K562 (cell line): ENCODE results near the gene ADGRD1. TPM values are rescaled to one million over a fixed set of nuclear protein-coding genes. Genes with fewer than 3 reads are reported as not detected.

Experiments
- BRD9 ChIP-seq: fragments of 450-650 bp; IDR thresholded peaks from 2 replicates; pipeline ENCODE4 v1.6.1; 2018; ENCODE audit warnings: low read depth; ENCODE audit not compliant: partially characterized antibody
- CHD4 ChIP-seq: fragments of 200-600 bp; sonication (generic); IDR thresholded peaks from 3 replicates; pipeline ENCODE4 v1.6.1; 2012; ENCODE audit warnings: low read depth, mild to moderate bottlenecking, mixed read lengths, low read length, inconsistent platforms; ENCODE audit not compliant: insufficient read depth, insufficient replicate concordance, poor library complexity, severe bottlenecking
- CREM ChIP-seq: IDR thresholded peaks from 2 replicates; pipeline ENCODE4 v1.6.1; 2014; ENCODE audit warnings: antibody characterized with exemption, low read depth
- POLR3A ChIP-seq: IDR thresholded peaks from 2 replicates; pipeline ENCODE4 v1.6.1; 2011; ENCODE audit warnings: borderline replicate concordance, mild to moderate bottlenecking, moderate library complexity; ENCODE audit not compliant: insufficient read length, insufficient read depth; ENCODE audit errors: extremely low read depth
- RBM39 ChIP-seq: fragments of 200-400 bp; formaldehyde crosslinking; optimal IDR thresholded peaks from 2 replicates; pipeline ENCODE3; 2018; ENCODE audit warnings: low read depth, low read length
- SLC30A9 ChIP-seq: fragments of 250-450 bp; sonication (Bioruptor Pico); IDR thresholded peaks from 2 replicates; pipeline ENCODE4 v1.8.0; 2022; ENCODE audit warnings: mild to moderate bottlenecking, moderate library complexity
- SP2 ChIP-seq: IDR thresholded peaks from 2 replicates; pipeline ENCODE4 v1.6.1; 2011; ENCODE audit warnings: mild to moderate bottlenecking, low read depth, low read length, moderate library complexity; ENCODE audit not compliant: poor library complexity, severe bottlenecking; ENCODE audit errors: extremely low read depth
- SRF ChIP-seq, 2 experiments: fragments of 250-450, 450-650 bp in 1 of 2; sonication (Bioruptor Pico) in 1 of 2; sonication (generic) in 1 of 2; formaldehyde crosslinking; IDR thresholded peaks; 2 replicates each; pipeline versions ENCODE4 v1.5.0 to v1.5.1; 2020 to 2022; ENCODE audit warnings: mild to moderate bottlenecking in 1 of 2, missing genetic modification reagents in 1 of 2
- TAL1 ChIP-seq: fragments of 450-650 bp; IDR thresholded peaks from 2 replicates; pipeline ENCODE4 v1.6.1; 2016; ENCODE audit warnings: mild to moderate bottlenecking
- ZBTB40 ChIP-seq, 2 experiments: fragments of 450-650 bp in 1 of 2; sonication (generic) in 1 of 2; formaldehyde crosslinking in 1 of 2; IDR thresholded peaks; 2 replicates each; pipeline versions ENCODE4 v1.7.1 to v1.9.0; 2016 to 2022; ENCODE audit warnings: inconsistent platforms in 1 of 2, mild to moderate bottlenecking in 1 of 2, missing genetic modification reagents in 1 of 2
- ZC3H8 ChIP-seq: fragments of 450-650 bp; IDR thresholded peaks from 2 replicates; pipeline ENCODE4 v1.6.1; 2017
- ZNF165 ChIP-seq: fragments of 250-450 bp; sonication (Bioruptor Pico); IDR thresholded peaks from 2 replicates; pipeline ENCODE4 v1.4.0; 2020; ENCODE audit warnings: borderline replicate concordance
- ZNF445 ChIP-seq: fragments of 250-450 bp; sonication (Bioruptor Pico); IDR thresholded peaks from 2 replicates; pipeline ENCODE4 v1.4.0; 2020; ENCODE audit warnings: low read depth, mild to moderate bottlenecking, moderate library complexity
- polyA plus RNA-seq, 8 experiments: library from polyadenylated mRNA; depleted of rRNA in 4 of 8; stranded (reverse) in 5 of 8; unstranded in 3 of 8; fragments of >200 nt; fragmentation: Nextera tagmentation in 2 of 8; fragmentation: Illumina TruSeq in 1 of 8; extraction: Ambion mirVana in 2 of 8; extraction: Trizol in 1 of 8; gene quantifications; 2 replicates each; pipeline versions ENCODE4 v1.2.1 to v1.2.3, GENCODE V29; 2011 to 2014; ENCODE audit warnings: inconsistent platforms in 1 of 8, missing spikeins in 1 of 8
- total RNA-seq, 7 experiments: library from RNA; depleted of rRNA in 6 of 7; stranded (reverse); fragments of >200 nt in 6 of 7; fragmentation: Illumina TruSeq in 2 of 7; extraction: Trizol in 2 of 7; gene quantifications; 2 replicates each; pipeline versions ENCODE4 v1.2.1 to v1.2.3, GENCODE V29; 2011 to 2021; ENCODE audit warnings: low replicate concordance in 1 of 7
- TF ChIP-seq, protein P1 (sequence below), 2 experiments: IDR thresholded peaks; 2 replicates each; pipeline ENCODE4 v1.6.1; 2012; ENCODE audit warnings: improper control_type of control experiment in 2 of 2, low read depth in 2 of 2, low read length in 2 of 2, borderline replicate concordance in 1 of 2
- TF ChIP-seq, protein P2 (sequence below): fragments of 250-450 bp; sonication (Bioruptor Pico); IDR thresholded peaks from 2 replicates; pipeline ENCODE4 v1.8.0; 2021; ENCODE audit warnings: mild to moderate bottlenecking, moderate library complexity

ADGRD1 gene
- total and polyA plus RNA-seq, 9 of the 15 experiments (the other 6 are each of a cell fraction or from before 2014, with no cell fraction given) = 1.7 to 11.7 (median 3.3) TPM

DNA sequence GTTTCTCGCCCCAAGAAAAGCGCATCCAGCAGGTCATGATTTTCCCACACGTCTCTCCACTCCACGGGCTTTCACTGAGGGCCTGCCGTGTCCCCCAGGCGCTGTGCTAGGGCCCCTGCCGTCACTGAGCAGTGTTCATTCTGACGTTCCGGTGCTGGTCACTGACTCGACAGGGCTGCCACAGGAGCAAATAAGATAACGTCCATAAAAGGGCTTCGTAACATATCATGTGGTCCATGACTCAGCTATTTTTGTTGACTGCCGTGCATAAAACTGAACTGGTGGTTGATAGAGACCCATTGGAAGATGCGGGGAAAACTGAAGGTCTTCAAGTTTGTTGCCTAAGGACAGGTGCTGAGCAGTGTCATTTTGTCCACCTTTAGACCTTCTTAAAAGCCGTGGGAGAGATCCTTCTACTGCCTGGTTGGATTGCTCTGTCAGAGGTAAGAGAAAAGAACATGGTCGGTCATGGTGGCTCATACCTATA is 46.3 kb downstream of the ADGRD1 start (continued):
- TF ChIP-seq ZBTB40 (IDR thresholded peaks at IDR 0.05) (no peak), ZBTB40 (CRISPR knock-in tag; IDR thresholded peaks at IDR 0.05) (no peak), ZC3H8 (no peak), SP2 (no peak), SRF (CRISPR knock-in tag; IDR thresholded peaks at IDR 0.05) (peak; percentile 83 to 96), TAL1 (peak; percentile 42; the same call in 1 of the 2 replicates), ZNF445 (CRISPR knock-in tag) (0 out of 2 replicates have a peak, but pooled peaks have one; percentile 6), SLC30A9 (CRISPR knock-in tag) (no peak), RBM39 (no peak), POLR3A (no peak), BRD9 (peak; percentile 50), CREM (peak; percentile 91), CHD4 (no peak), ZNF165 (CRISPR knock-in tag) (no peak)
- TF ChIP-seq, protein P1, sequence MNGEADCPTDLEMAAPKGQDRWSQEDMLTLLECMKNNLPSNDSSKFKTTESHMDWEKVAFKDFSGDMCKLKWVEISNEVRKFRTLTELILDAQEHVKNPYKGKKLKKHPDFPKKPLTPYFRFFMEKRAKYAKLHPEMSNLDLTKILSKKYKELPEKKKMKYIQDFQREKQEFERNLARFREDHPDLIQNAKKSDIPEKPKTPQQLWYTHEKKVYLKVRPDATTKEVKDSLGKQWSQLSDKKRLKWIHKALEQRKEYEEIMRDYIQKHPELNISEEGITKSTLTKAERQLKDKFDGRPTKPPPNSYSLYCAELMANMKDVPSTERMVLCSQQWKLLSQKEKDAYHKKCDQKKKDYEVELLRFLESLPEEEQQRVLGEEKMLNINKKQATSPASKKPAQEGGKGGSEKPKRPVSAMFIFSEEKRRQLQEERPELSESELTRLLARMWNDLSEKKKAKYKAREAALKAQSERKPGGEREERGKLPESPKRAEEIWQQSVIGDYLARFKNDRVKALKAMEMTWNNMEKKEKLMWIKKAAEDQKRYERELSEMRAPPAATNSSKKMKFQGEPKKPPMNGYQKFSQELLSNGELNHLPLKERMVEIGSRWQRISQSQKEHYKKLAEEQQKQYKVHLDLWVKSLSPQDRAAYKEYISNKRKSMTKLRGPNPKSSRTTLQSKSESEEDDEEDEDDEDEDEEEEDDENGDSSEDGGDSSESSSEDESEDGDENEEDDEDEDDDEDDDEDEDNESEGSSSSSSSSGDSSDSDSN (IDR thresholded peaks at IDR 0.05; ENCODE audit: borderline replicate concordance in 1 of 2, low read depth in 2 of 2, low read length in 2 of 2) = no peak
- TF ChIP-seq, protein P2, sequence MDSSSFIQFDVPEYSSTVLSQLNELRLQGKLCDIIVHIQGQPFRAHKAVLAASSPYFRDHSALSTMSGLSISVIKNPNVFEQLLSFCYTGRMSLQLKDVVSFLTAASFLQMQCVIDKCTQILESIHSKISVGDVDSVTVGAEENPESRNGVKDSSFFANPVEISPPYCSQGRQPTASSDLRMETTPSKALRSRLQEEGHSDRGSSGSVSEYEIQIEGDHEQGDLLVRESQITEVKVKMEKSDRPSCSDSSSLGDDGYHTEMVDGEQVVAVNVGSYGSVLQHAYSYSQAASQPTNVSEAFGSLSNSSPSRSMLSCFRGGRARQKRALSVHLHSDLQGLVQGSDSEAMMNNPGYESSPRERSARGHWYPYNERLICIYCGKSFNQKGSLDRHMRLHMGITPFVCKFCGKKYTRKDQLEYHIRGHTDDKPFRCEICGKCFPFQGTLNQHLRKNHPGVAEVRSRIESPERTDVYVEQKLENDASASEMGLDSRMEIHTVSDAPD (CRISPR knock-in tag) = no peak
